ENCODE data around the gene GLRX.
"Not testable (repeated sequence)": the region's sequence is repeated elsewhere in the genome, so short reads cannot be mapped to it uniquely, and the experiment has no call there.

Gene GLRX

GRCh38 chr5:95826949-95827891, 4.7 kb upstream of the GLRX start:
- DNase-seq (ENCODE audit: low spot score), result no peak

GRCh38 chr5:95825495-95825894, 3.0 kb upstream of the GLRX start:
- DNase-seq (ENCODE audit: low spot score), result no peak

- no peak for DNase-seq (ENCODE audit: low spot score)
These were observed 2.2 kb upstream of the GLRX start for GRCh38 chr5:95824747-95825146.

GRCh38 chr5:95823738-95824609, 1.4 kb upstream of the GLRX start:
- DNase-seq (ENCODE audit: low spot score), result peak; percentile 80

- no peak for DNase-seq (ENCODE audit: low spot score)
These were observed 752 bp upstream of the GLRX start for GRCh38 chr5:95823218-95823737.

- DNase-seq (ENCODE audit: low spot score), result peak; percentile 44
These were observed 434 bp downstream of the GLRX start for GRCh38 chr5:95822043-95822541.

GRCh38 chr5:95821110-95822021, 1.2 kb downstream of the GLRX start:
- no peak for DNase-seq (ENCODE audit: low spot score)

- no peak for DNase-seq (ENCODE audit: low spot score)
These were observed 4.1 kb downstream of the GLRX start for GRCh38 chr5:95818181-95819147.

- no peak for DNase-seq (ENCODE audit: low spot score)
These were observed 5.1 kb downstream of the GLRX start for GRCh38 chr5:95817430-95817829.

GRCh38 chr5:95816776-95817175, 5.8 kb downstream of the GLRX start:
- no peak for DNase-seq (ENCODE audit: low spot score)

- no peak for DNase-seq (ENCODE audit: low spot score)
These were observed 6.2 kb downstream of the GLRX start for GRCh38 chr5:95816341-95816740.

- DNase-seq (ENCODE audit: low spot score), result no peak
These were observed 7.3 kb downstream of the GLRX start for GRCh38 chr5:95815155-95815729.

- DNase-seq (ENCODE audit: low spot score), result not testable (repeated sequence)
These were observed 9.5 kb downstream of the GLRX start for GRCh38 chr5:95813035-95813434.

- DNase-seq (ENCODE audit: low spot score), result peak; percentile 33
These were observed 10.5 kb downstream of the GLRX start for GRCh38 chr5:95812074-95812471.

- DNase-seq (ENCODE audit: low spot score), result not testable (repeated sequence)
These were observed 11.0 kb downstream of the GLRX start for GRCh38 chr5:95811461-95812073.

GRCh38 chr5:95811126-95811423, 11.5 kb downstream of the GLRX start:
- DNase-seq (ENCODE audit: low spot score), result not testable (repeated sequence)

- no peak for DNase-seq (ENCODE audit: low spot score)
These were observed 12.0 kb downstream of the GLRX start for GRCh38 chr5:95810305-95811125.

- DNase-seq (ENCODE audit: low spot score), result peak; percentile 29
These were observed 13.0 kb downstream of the GLRX start for GRCh38 chr5:95809414-95809960.

All from AG08396 (cell line).